HG03103 (cell line): ENCODE measurements around the gene OTUB2.

Experiments used
- ATAC-seq: cut with Tn5 transposase; IDR thresholded peaks from one replicate; pipeline ENCODE4 v1.9.1; 2021; ENCODE audit warnings: low read depth; ENCODE audit not compliant: unreplicated experiment

Gene OTUB2

GRCh38 chr14:94020267-94020666, 5.9 kb upstream of the OTUB2 start:
- no peak for ATAC-seq

GRCh38 chr14:94021001-94021400, 5.1 kb upstream of the OTUB2 start:
- no peak for ATAC-seq

GRCh38 chr14:94021416-94022157, 4.6 kb upstream of the OTUB2 start:
- no peak for ATAC-seq

GRCh38 chr14:94022532-94023411, 3.4 kb upstream of the OTUB2 start:
- ATAC-seq = no peak

GRCh38 chr14:94024549-94024948, 1.6 kb upstream of the OTUB2 start:
- ATAC-seq = no peak

GRCh38 chr14:94025720-94026119, 420 bp upstream of the OTUB2 start:
- ATAC-seq = no peak

GRCh38 chr14:94026889-94027469, 839 bp downstream of the OTUB2 start:
- no peak for ATAC-seq

- no peak for ATAC-seq
Observed at GRCh38 chr14:94027566-94028449, 1.7 kb downstream of the OTUB2 start.

GRCh38 chr14:94028450-94028826, 2.3 kb downstream of the OTUB2 start:
- ATAC-seq = no peak

- ATAC-seq = no peak
Observed at GRCh38 chr14:94029265-94029664, 3.1 kb downstream of the OTUB2 start.

- no peak for ATAC-seq
Observed at GRCh38 chr14:94029671-94030203, 3.6 kb downstream of the OTUB2 start.

- ATAC-seq = no peak
Observed at GRCh38 chr14:94030571-94030970, 4.4 kb downstream of the OTUB2 start.

- no peak for ATAC-seq
Observed at GRCh38 chr14:94031161-94031882, 5.2 kb downstream of the OTUB2 start.

- no peak for ATAC-seq
Observed at GRCh38 chr14:94031883-94032279, 5.7 kb downstream of the OTUB2 start.

- no peak for ATAC-seq
Observed at GRCh38 chr14:94034886-94035285, 8.7 kb downstream of the OTUB2 start.

GRCh38 chr14:94036313-94037167, 10.4 kb downstream of the OTUB2 start:
- peak; percentile 76 for ATAC-seq

- no peak for ATAC-seq
Observed at GRCh38 chr14:94037954-94038353, 11.8 kb downstream of the OTUB2 start.

GRCh38 chr14:94038510-94038909, 12.4 kb downstream of the OTUB2 start:
- no peak for ATAC-seq
